ENCODE data around the gene PIP4K2A. TPM values are rescaled to one million over a fixed set of nuclear protein-coding genes. Genes with fewer than 3 reads are reported as not detected.
"Not testable (repeated sequence)": the region's sequence is repeated elsewhere in the genome, so short reads cannot be mapped to it uniquely, and the experiment has no call there.

The PIP4K2A gene
- total and polyA plus RNA-seq, 5 experiments from 2014 or later, result 54.3 to 169 (median 77.5) TPM

DNA sequence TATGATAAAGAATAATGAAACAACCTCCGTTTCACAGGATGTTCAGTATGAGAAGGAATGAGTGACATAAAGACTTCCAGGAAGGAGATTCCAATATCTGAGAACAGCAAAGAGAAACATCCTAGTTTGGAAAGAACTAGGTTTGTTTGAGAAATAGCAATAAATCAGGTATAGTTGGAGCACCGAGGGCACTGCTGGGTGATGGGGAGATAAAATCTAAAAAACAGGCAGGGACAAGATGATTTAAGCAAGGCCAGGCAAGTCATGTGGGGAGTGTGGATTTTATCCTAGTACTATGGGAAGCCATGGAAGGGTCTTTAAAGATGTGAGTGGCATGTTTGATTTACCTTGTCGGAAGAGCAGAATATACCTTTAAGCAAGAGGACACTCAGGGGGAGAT, 199.4 kb downstream of the PIP4K2A start:
- POLR2A ChIA-PET, result no interaction called here
- H3K4me1 Mint-ChIP-seq, result no peaks in the 10 kb centered on the region

GRCh38 chr10:22514414-22514758, 200.0 kb downstream of the PIP4K2A start:
- Mint-ChIP-seq H3K9me3 (peaks cover 0 to 38% (median 15%) of the 10 kb centered on the region in 9 donors), H3K27me3 (peaks cover 22 to 48% (median 25%) of the 10 kb centered on the region in 5 donors), H3K36me3 (peaks cover 0 to 33% (median 16%) of the 10 kb centered on the region in 3 donors)
- H3K4me3 Mint-ChIP-seq, ATAC-seq, H3K4me1 Mint-ChIP-seq, DNase-seq, H3K27ac Mint-ChIP-seq: not testable (repeated sequence)
- POLR2A ChIA-PET, result interaction anchor here (0.6 kb wide), 1 partner anchor 32 kb away, joined by 3 read pairs; no protein-coding TSS in a partner anchor

More for the DNA sequence above, 199.4 kb downstream of the PIP4K2A start:
- peaks cover 22 to 48% (median 23%) of the 10 kb centered on the region in 5 donors for H3K27me3 Mint-ChIP-seq
- H3K9me3 Mint-ChIP-seq, result peaks cover 0 to 37% (median 17%) of the 10 kb centered on the region in 9 donors
- ATAC-seq (no peak), DNase-seq (no peak)
- no peak overlapping the region for H3K27ac Mint-ChIP-seq
- peaks cover 0 to 31% (median 12%) of the 10 kb centered on the region in 3 donors for H3K36me3 Mint-ChIP-seq
- no peak overlapping the region for H3K4me3 Mint-ChIP-seq

DNA sequence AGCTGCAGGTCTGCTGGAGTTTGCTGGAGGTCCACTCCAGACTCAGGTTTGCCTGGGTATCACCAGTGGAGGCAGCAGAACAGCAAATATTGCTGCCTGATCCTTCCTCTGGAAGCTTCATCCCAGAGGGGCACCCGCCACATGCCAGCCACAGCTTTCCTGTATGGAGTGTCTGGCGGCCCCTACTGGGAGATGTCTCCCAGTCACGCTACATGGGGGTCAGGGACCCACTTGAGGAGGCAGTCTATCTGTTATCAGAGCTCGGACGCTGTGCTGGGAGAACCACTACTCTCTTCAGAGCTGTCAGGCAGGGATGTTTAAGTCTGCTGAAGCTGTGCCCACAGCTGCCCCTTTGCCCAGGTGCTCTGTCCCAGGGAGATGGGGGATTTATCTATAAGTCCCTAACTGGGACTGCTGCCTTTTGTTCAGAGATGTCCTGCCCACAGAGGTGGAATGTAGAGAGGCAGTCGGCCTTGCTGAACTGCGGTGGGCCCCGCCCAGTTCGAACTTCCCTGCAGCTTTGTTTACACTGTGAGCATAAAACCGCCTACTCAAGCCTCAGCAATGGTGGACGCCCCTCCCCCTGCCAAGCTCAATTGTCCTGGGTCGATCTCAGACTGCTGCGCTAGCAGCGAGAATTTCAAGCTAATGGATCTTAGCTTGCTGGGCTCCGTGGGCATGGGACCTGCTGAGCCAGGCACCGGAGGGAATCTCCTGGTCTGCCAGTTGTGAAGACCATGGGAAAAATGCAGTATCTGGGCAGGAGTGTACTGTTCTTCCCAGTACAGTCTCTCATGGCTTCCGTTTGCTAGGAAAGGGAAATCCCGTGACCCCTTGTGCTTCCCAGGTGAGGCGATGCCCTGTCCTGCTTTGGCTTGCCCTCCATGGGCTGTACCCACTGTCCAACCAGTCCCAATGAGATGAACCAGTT, 200.6 kb downstream of the PIP4K2A start:
- not testable (repeated sequence) for DNase-seq, ATAC-seq, H3K27ac Mint-ChIP-seq, H3K4me1 Mint-ChIP-seq, H3K4me3 Mint-ChIP-seq
- peaks cover 0 to 33% (median 17%) of the 10 kb centered on the region in 3 donors for H3K36me3 Mint-ChIP-seq
- peaks cover 0 to 42% (median 18%) of the 10 kb centered on the region in 9 donors for H3K9me3 Mint-ChIP-seq
- H3K27me3 Mint-ChIP-seq, result peaks cover 22 to 48% (median 26%) of the 10 kb centered on the region in 5 donors
- POLR2A ChIA-PET, result interaction anchor here (0.6 kb wide), 1 partner anchor 32 kb away, joined by 3 read pairs; no protein-coding TSS in a partner anchor

GRCh38 chr10:22512015-22512414, 202.4 kb downstream of the PIP4K2A start:
- H3K4me1 Mint-ChIP-seq, ATAC-seq, H3K4me3 Mint-ChIP-seq, POLR2A ChIA-PET, DNase-seq: not testable (repeated sequence)
- peaks cover 24 to 48% (median 31%) of the 10 kb centered on the region in 5 donors for H3K27me3 Mint-ChIP-seq
- H3K27ac Mint-ChIP-seq, result peak overlapping the region in 1 of 10 donors; percentile 54
- peaks cover 0 to 33% (median 21%) of the 10 kb centered on the region in 3 donors for H3K36me3 Mint-ChIP-seq
- peaks cover 0 to 47% (median 21%) of the 10 kb centered on the region in 9 donors for H3K9me3 Mint-ChIP-seq

GRCh38 chr10:22508214-22508613, 206.2 kb downstream of the PIP4K2A start:
- Mint-ChIP-seq H3K27me3 (peaks cover 10 to 30% (median 23%) of the 10 kb centered on the region in 5 donors), H3K36me3 (peaks cover 0 to 25% (median 21%) of the 10 kb centered on the region in 3 donors), H3K9me3 (peaks cover 0 to 47% (median 21%) of the 10 kb centered on the region in 9 donors), H3K4me1 (peaks cover 7 to 28% (median 20%) of the 10 kb centered on the region in 4 donors)
- H3K4me3 Mint-ChIP-seq, H3K27ac Mint-ChIP-seq, DNase-seq, ATAC-seq, POLR2A ChIA-PET: not testable (repeated sequence)

DNA sequence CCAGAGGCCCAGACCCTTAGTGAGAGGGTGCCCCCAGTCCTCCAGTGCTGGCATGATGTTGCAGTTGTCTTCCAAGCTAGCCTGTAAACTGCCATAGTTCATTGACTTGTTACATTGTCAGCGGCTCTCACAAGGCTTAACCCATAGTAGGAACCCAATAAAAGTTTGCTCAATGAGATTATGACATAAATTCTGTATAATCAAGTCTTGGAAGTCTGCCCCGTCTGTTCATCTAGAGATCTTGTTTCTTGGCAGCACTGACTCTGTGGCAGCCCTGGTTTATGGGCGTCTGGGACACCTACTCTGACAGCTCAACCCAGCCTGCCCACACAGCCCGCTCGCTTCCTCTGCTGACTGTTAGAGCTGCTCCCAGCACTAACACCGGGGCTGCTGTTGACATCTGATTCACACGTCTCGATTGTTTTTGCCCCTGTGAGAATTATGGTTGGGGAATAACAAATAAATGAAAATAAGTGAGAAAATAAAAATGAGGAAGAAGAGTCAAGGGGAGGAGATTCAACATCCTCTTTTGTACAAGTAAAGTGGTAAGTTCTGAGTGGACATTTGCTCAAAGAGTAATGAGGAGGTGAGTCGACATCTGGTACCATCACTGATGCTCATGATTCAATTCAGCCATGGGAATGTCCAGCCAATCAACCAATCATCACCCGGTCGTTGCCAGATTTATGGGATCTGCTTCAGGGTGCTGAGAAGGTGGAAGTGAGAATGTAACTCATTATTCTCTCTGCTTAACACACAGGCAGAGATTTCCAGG, 208.3 kb downstream of the PIP4K2A start:
- Mint-ChIP-seq H3K36me3 (peaks cover 0 to 10% (median 7%) of the 10 kb centered on the region in 3 donors), H3K9me3 (peaks cover 0 to 27% (median 1%) of the 10 kb centered on the region in 9 donors), H3K4me3 (peak overlapping the region; percentile 7 to 78 (median 28)), H3K27ac (peak overlapping the region in 4 of 10 donors; percentile 1 to 88 (median 66)), H3K27me3 (peaks cover 5 to 13% (median 9%) of the 10 kb centered on the region in 5 donors), H3K4me1 (peaks cover 7 to 33% (median 25%) of the 10 kb centered on the region in 4 donors)
- ATAC-seq (peak; percentile 74 to 91), DNase-seq (peak in 7 of 10 donors; percentile 1 to 47 (median 30))
- POLR2A ChIA-PET, result no interaction called here

GRCh38 chr10:22504766-22505165, 209.6 kb downstream of the PIP4K2A start:
- ATAC-seq, result no peak
- no peak for DNase-seq
- H3K36me3 Mint-ChIP-seq, result peaks cover 0 to 8% (median under 1%) of the 10 kb centered on the region in 3 donors
- peaks cover 0 to 14% (median 0%) of the 10 kb centered on the region in 9 donors for H3K9me3 Mint-ChIP-seq
- H3K27ac Mint-ChIP-seq, result no peak overlapping the region
- H3K27me3 Mint-ChIP-seq, result peaks cover 0 to 13% (median 5%) of the 10 kb centered on the region in 5 donors
- H3K4me3 Mint-ChIP-seq, result no peak overlapping the region
- POLR2A ChIA-PET, result no interaction called here
- H3K4me1 Mint-ChIP-seq, result peaks cover 7 to 35% (median 25%) of the 10 kb centered on the region in 4 donors

DNA sequence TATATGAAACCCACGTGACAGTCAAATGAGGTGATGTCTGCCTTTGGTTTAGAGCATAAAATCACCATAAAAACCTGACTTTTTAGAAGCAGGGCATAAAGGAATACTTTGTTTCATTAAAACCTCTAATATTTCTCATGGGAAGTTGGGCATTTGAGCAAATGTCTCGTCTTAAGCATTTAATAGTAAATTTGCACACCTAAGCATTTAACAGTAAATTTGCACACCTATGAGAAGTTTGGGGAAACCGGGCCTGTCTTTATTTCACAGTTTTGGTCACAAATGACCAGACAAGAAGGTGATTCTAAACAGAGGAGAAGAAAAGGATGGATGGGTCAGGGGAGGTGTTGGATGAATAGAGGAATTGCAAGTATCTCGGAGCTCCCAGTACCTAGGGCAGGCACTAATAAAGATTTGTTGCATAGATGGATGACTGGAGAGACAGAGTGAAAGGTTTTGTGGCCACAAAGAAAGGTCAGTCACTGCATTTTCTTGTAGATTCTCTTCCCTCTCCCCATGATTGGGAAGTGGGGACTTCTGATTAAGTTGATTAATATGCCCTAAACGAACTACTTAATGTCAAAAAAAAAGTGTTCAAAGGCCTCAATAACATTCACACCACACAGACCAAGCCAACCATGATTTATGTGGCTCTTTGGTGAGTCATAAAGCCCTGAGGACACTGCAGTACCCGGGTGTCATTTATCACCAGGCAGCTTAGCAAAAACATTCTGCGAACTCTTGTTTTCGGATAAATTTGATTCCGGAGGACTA, 210.9 kb downstream of the PIP4K2A start:
- Mint-ChIP-seq H3K4me1 (peaks cover 7 to 35% (median 25%) of the 10 kb centered on the region in 4 donors), H3K4me3 (no peak overlapping the region), H3K27ac (no peak overlapping the region), H3K9me3 (peaks cover 0 to 6% (median 0%) of the 10 kb centered on the region in 9 donors), H3K27me3 (peaks cover 0 to 8% (median 3%) of the 10 kb centered on the region in 5 donors), H3K36me3 (peaks cover 0 to 2% (median 0%) of the 10 kb centered on the region in 3 donors)
- POLR2A ChIA-PET, result no interaction called here
- ATAC-seq, result no peak
- no peak for DNase-seq

GRCh38 chr10:22501863-22502262, 212.5 kb downstream of the PIP4K2A start:
- ATAC-seq, result no peak
- Mint-ChIP-seq H3K4me3 (no peak overlapping the region), H3K9me3 (no peaks in the 10 kb centered on the region), H3K27ac (no peak overlapping the region), H3K36me3 (no peaks in the 10 kb centered on the region), H3K4me1 (peaks cover 3 to 30% (median 19%) of the 10 kb centered on the region in 4 donors), H3K27me3 (peaks cover 0 to 13% (median 8%) of the 10 kb centered on the region in 5 donors)
- DNase-seq, result no peak
- POLR2A ChIA-PET, result no interaction called here

- Mint-ChIP-seq H3K27me3 (peaks cover 2 to 15% (median 8%) of the 10 kb centered on the region in 5 donors), H3K4me3 (no peak overlapping the region), H3K27ac (no peak overlapping the region), H3K4me1 (peaks cover 3 to 25% (median 14%) of the 10 kb centered on the region in 4 donors), H3K36me3 (no peaks in the 10 kb centered on the region), H3K9me3 (no peaks in the 10 kb centered on the region)
- POLR2A ChIA-PET, result no interaction called here
- ATAC-seq (no peak), DNase-seq (no peak)
These were observed 213.0 kb downstream of the PIP4K2A start for GRCh38 chr10:22501413-22501812.

DNA sequence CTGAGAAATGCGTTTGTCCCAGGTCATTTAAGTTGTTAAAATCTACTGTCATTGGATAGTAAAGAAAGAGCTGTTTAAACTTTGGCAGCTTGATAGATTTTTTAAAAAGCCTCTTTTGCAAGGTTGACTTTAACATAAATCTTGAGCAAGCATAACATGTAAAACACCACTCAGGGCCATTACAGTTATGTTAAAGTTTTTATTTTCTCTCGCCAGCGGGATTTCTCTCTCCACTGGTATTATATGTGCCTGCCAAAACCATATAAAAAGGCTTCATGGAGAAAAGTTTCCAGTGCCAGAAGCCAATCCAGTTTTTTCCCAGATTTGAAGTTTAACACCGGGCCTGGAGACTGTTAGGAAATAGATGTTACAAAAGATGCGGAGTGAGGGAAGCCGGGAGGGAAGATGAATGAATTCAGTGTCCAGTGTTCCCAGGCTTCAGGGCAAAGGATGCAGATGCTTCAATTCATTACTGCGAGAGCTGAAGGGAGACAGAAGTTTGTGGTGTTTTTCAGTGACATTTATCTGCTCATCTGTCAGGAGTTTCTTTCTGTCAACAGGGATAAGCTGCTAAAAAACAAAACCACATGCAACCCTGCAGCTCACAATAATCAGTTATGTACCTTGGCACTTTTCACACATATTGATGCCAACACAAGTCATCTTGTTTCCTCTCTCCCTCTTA, 213.6 kb downstream of the PIP4K2A start:
- H3K36me3 Mint-ChIP-seq, result no peaks in the 10 kb centered on the region
- H3K27me3 Mint-ChIP-seq, result peaks cover 0 to 16% (median 8%) of the 10 kb centered on the region in 5 donors
- ATAC-seq (no peak), DNase-seq (no peak)
- no peaks in the 10 kb centered on the region for H3K9me3 Mint-ChIP-seq
- no peak overlapping the region for H3K27ac Mint-ChIP-seq
- POLR2A ChIA-PET, result no interaction called here
- peaks cover 0 to 19% (median 8%) of the 10 kb centered on the region in 4 donors for H3K4me1 Mint-ChIP-seq
- H3K4me3 Mint-ChIP-seq, result no peak overlapping the region

Measured in naive thymus-derived CD8-positive, alpha-beta T cell (primary cell).